ENCODE measurements around the gene FAM76B. TPM values are rescaled to one million over a fixed set of nuclear protein-coding genes. Genes with fewer than 3 reads are reported as not detected.
"Not testable (repeated sequence)": the region's sequence is repeated elsewhere in the genome, so short reads cannot be mapped to it uniquely, and the experiment has no call there.

The FAM76B gene
- total RNA-seq = 4.7 TPM
- long read RNA-seq, transcript FAM76B-201 (10 exons, 3,952 nt) = major isoform, 6 of 9 reads
- long read RNA-seq, partial matches to known transcripts = 2 of 9 reads
- long read RNA-seq, other reads (novel, unspliced or antisense) = 0 of 9 reads

- peak; percentile 96 for ATAC-seq (ENCODE audit: poor library complexity)
- intact Hi-C loops (cut with DNase I) = no loop called here
- peak; percentile 97 for DNase-seq
These were observed at the start of gene FAM76B for GRCh38 chr11:95789506-95790122. Gene FAM76B (minus strand): TSS chr11:95789782. CDS start chr11:95789478, 304 bp downstream.

- ATAC-seq (ENCODE audit: poor library complexity) = peak; percentile 98
These were observed 46.3 kb upstream of the FAM76B start for GRCh38 chr11:95835768-95836488.

GRCh38 chr11:95835351-95835750, 45.8 kb upstream of the FAM76B start:
- intact Hi-C loops (cut with DNase I) = loop anchor here (5.0 kb wide), 1 partner anchor 557 kb away; the partner anchor contains the start of gene JRKL
- DNase-seq (no peak), ATAC-seq (ENCODE audit: poor library complexity) (no peak)

More at GRCh38 chr11:95835768-95836488, 46.3 kb upstream of the FAM76B start:
- intact Hi-C loops (cut with DNase I) = loop anchor here (5.0 kb wide), 1 partner anchor 556 kb away; the partner anchor contains the start of gene JRKL
- peak; percentile 47 for DNase-seq

- intact Hi-C loops (cut with DNase I) = no loop called here
- DNase-seq (no peak), ATAC-seq (ENCODE audit: poor library complexity) (no peak)
These were observed 43.8 kb upstream of the FAM76B start for GRCh38 chr11:95833378-95833777.

- DNase-seq = no peak
- intact Hi-C loops (cut with DNase I) = no loop called here
- ATAC-seq (ENCODE audit: poor library complexity) = no peak
These were observed 43.2 kb upstream of the FAM76B start for GRCh38 chr11:95832763-95833162.

GRCh38 chr11:95831198-95831883, 41.8 kb upstream of the FAM76B start:
- intact Hi-C loops (cut with DNase I) = no loop called here

GRCh38 chr11:95829580-95830259, 40.1 kb upstream of the FAM76B start:
- intact Hi-C loops (cut with DNase I) = no loop called here
- DNase-seq (no peak), ATAC-seq (ENCODE audit: poor library complexity) (no peak)

More at GRCh38 chr11:95831198-95831883, 41.8 kb upstream of the FAM76B start:
- ATAC-seq (ENCODE audit: poor library complexity) (no peak), DNase-seq (no peak)

- intact Hi-C loops (cut with DNase I) = no loop called here
- DNase-seq (no peak), ATAC-seq (ENCODE audit: poor library complexity) (no peak)
These were observed 38.1 kb upstream of the FAM76B start for GRCh38 chr11:95827696-95828095.

GRCh38 chr11:95821640-95822039, 32.1 kb upstream of the FAM76B start:
- ATAC-seq (ENCODE audit: poor library complexity) (no peak), DNase-seq (no peak)
- intact Hi-C loops (cut with DNase I) = no loop called here

GRCh38 chr11:95816037-95816436, 26.5 kb upstream of the FAM76B start:
- no peak for DNase-seq
- intact Hi-C loops (cut with DNase I) = no loop called here
- ATAC-seq (ENCODE audit: poor library complexity) = no peak

- intact Hi-C loops (cut with DNase I); ATAC-seq (ENCODE audit: poor library complexity); DNase-seq: not testable (repeated sequence)
These were observed 21.5 kb upstream of the FAM76B start for GRCh38 chr11:95811052-95811451.

- ATAC-seq (ENCODE audit: poor library complexity); intact Hi-C loops (cut with DNase I); DNase-seq: not testable (repeated sequence)
These were observed 16.9 kb upstream of the FAM76B start for GRCh38 chr11:95806464-95806863.

GRCh38 chr11:95805869-95806268, 16.3 kb upstream of the FAM76B start:
- ATAC-seq (ENCODE audit: poor library complexity) (no peak), DNase-seq (no peak)
- intact Hi-C loops (cut with DNase I) = no loop called here

GRCh38 chr11:95803973-95804372, 14.4 kb upstream of the FAM76B start:
- ATAC-seq (ENCODE audit: poor library complexity) = no peak
- DNase-seq = no peak
- intact Hi-C loops (cut with DNase I) = no loop called here

GRCh38 chr11:95802806-95803205, 13.2 kb upstream of the FAM76B start:
- intact Hi-C loops (cut with DNase I) = no loop called here
- ATAC-seq (ENCODE audit: poor library complexity) = no peak
- no peak for DNase-seq

GRCh38 chr11:95800438-95800837, 10.9 kb upstream of the FAM76B start:
- DNase-seq (no peak), ATAC-seq (ENCODE audit: poor library complexity) (no peak)
- intact Hi-C loops (cut with DNase I) = no loop called here

- DNase-seq (no peak), ATAC-seq (ENCODE audit: poor library complexity) (no peak)
- intact Hi-C loops (cut with DNase I) = no loop called here
These were observed 10.0 kb upstream of the FAM76B start for GRCh38 chr11:95799546-95799945.

- intact Hi-C loops (cut with DNase I) = no loop called here
- ATAC-seq (ENCODE audit: poor library complexity) = no peak
- DNase-seq = no peak
These were observed 6.9 kb upstream of the FAM76B start for GRCh38 chr11:95796501-95796900.
